RWPE1 (cell line): ENCODE results near the gene KLK1.

ENCODE experiments used
- CTCF ChIA-PET: fragments of 350-600 bp; sonication (Branson Sonifier 250); formaldehyde crosslinking; extraction: SDS; loops from one replicate; lab custom pipeline; 2021; lab: Yijun Ruan, JAX
- POLR2A ChIA-PET: fragments of 400-600 bp; formaldehyde crosslinking; extraction: SDS; loops from one replicate; lab custom pipeline; 2020; ENCODE audit warnings: antibody characterized with exemption; ENCODE audit not compliant: low non-redundant PET; lab: Yijun Ruan, JAX
- DNase-seq: peaks from one replicate; pipeline ENCODE4 v3.0.0; 2012; ENCODE audit warnings: low spot score
- H3K27ac ChIP-seq: fragments of 450-650 bp; 2 replicates; pipeline ENCODE4 v1.5.1; 2017
- CTCF ChIP-seq: fragments of 450-650 bp; conservative IDR thresholded peaks from 2 replicates; pipeline ENCODE4 v1.5.1; 2017; ENCODE audit warnings: low read depth, mild to moderate bottlenecking

Gene KLK1

DNA sequence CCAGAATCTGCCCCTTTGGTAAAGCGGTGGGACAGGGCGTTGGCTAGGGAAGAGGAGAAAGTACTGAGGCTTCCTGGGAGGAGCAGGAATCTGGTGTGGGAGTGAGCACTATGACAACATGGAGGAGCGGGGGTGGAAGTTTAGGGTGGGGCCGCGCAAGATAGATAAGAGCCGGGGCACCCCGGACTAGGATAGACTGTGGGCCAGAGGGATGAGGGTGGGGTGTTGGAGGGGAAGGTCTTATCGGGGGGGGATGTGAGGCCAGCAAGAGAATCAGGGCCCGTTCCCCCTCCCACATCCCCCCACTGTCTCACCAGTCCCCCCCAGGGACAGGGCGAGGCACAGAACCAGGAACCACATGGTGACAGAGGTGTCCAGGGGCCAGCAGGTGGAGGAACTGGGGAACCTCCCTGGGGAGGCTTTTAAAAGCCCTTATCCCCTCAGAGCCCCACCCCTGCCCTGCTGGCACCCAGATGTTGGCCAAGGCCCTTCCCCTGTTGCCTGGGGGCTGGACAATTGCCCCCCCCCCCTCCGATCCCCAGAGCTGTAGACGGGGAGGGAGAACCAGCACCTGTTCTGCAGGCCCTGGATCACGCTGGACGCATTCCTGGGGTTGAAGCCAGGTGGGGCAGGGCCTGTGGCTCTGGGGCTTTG, at the start of gene KLK1:
KLK1 (minus strand) TSS at position 399 of the 654 bp plus-strand sequence; CDS start at position 360, 39 bp downstream.
- no peak for DNase-seq
- no peak for TF ChIP-seq CTCF
- ChIA-PET CTCF (interaction anchor here (0.7 kb wide), 1 partner anchor 195 kb away, joined by 3 read pairs; no protein-coding TSS in a partner anchor), POLR2A (no interaction called here)
- no peak within 1 kb of the TSS for H3K27ac ChIP-seq

- CTCF ChIA-PET = interaction anchor here (0.6 kb wide), 1 partner anchor 290 kb away, joined by 5 read pairs; no protein-coding TSS in a partner anchor
- no peak for DNase-seq
- H3K27ac ChIP-seq = no peak within 1 kb of the TSS
- POLR2A ChIA-PET = no interaction called here
- TF ChIP-seq CTCF = no peak
Measured at GRCh38 chr19:50873056-50873455, 49.5 kb upstream of the KLK1 start, which contains the start of gene KLK2. TSS of gene KLK2 (plus strand) at chr19:50873439. CDS start at chr19:50873474, 35 bp downstream.

GRCh38 chr19:50870417-50871089, 47.0 kb upstream of the KLK1 start:
- no peak for TF ChIP-seq CTCF
- CTCF ChIA-PET = interaction anchor here (0.7 kb wide), 1 partner anchor 502 kb away, joined by 5 read pairs; no protein-coding TSS in a partner anchor
- DNase-seq = no peak
- POLR2A ChIA-PET = no interaction called here
- H3K27ac ChIP-seq = no peak overlapping the region

- no peak overlapping the region for H3K27ac ChIP-seq
- no peak for TF ChIP-seq CTCF
- DNase-seq = no peak
- ChIA-PET POLR2A (no interaction called here), CTCF (interaction anchor here (0.7 kb wide), 1 partner anchor 501 kb away, joined by 5 read pairs; no protein-coding TSS in a partner anchor)
Measured at GRCh38 chr19:50869479-50869878, 45.9 kb upstream of the KLK1 start.

- ChIA-PET CTCF (interaction anchor here (0.6 kb wide), 1 partner anchor 43 kb away, joined by 4 read pairs; no protein-coding TSS in a partner anchor), POLR2A (no interaction called here)
- no peak for TF ChIP-seq CTCF
- DNase-seq = no peak
- no peak overlapping the region for H3K27ac ChIP-seq
Measured at GRCh38 chr19:50861496-50862286, 38.1 kb upstream of the KLK1 start.

- H3K27ac ChIP-seq = no peak overlapping the region
- no peak for TF ChIP-seq CTCF
- ChIA-PET CTCF (interaction anchor here (0.6 kb wide), 1 partner anchor 156 kb away, joined by 3 read pairs; no protein-coding TSS in a partner anchor), POLR2A (no interaction called here)
- peak; percentile 13 for DNase-seq
Measured at GRCh38 chr19:50861010-50861409, 37.4 kb upstream of the KLK1 start.
